Tibial nerve (tissue), 4 donors: Measurements from ENCODE around the gene MYRIP.

ENCODE experiments used
- CTCF ChIP-seq, 5 experiments: fragments of 200-600 bp in 3 of 5; fragments of 450-650 bp in 2 of 5; sonication (generic) in 3 of 5; IDR thresholded peaks; one replicate each; pipeline ENCODE4 v1.5.1; 2016 to 2019; ENCODE audit warnings: antibody characterized with exemption in 5 of 5, mild to moderate bottlenecking in 3 of 5, moderate library complexity in 2 of 5
- EP300 ChIP-seq, 2 donors: sonication (generic); formaldehyde crosslinking; IDR thresholded peaks; one replicate each; pipeline ENCODE4 v1.6.1; 2017; ENCODE audit warnings: antibody characterized with exemption in 2 of 2, mild to moderate bottlenecking in 1 of 2
- POLR2A ChIP-seq, 2 donors: fragments of 450-650 bp; IDR thresholded peaks; one replicate each; pipeline ENCODE4 v1.6.1; 2017; ENCODE audit warnings: antibody characterized with exemption in 2 of 2, mild to moderate bottlenecking in 2 of 2, moderate library complexity in 2 of 2

DNA sequence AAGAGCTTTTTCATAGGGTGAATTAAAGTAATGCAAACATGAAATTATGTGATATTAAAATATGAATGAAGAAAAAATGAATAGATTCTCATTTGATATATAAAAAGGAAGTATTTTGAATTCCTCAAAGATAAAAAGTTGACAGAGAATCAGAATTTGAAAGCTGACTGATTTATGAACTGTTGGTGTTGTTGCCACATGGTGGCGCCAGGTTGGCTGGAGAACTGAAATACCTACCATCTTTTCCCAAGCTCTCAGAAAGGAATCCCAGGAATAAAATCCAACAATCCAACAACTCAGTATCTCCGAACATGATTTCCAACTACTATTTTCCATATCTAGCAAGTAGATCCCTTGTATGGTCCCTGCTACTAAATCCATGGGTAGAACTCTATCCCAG, 3.1 kb downstream of the MYRIP start:
- TF ChIP-seq CTCF (IDR thresholded peaks at IDR 0.05) (peak in 1 of 5 experiments; percentile 5), POLR2A (IDR thresholded peaks at IDR 0.05) (no peak), EP300 (IDR thresholded peaks at IDR 0.05) (no peak)
